HG02610 (cell line): ENCODE results near the gene PCYOX1L.

Experiments
- ATAC-seq: cut with Tn5 transposase; IDR thresholded peaks from one replicate; pipeline ENCODE4 v1.9.1; 2021; ENCODE audit warnings: mild to moderate bottlenecking, moderate library complexity; ENCODE audit not compliant: unreplicated experiment

PCYOX1L gene

GRCh38 chr5:149367249-149367971 lies 9.6 kb downstream of the PCYOX1L start:
- ATAC-seq = peak; percentile 49

- ATAC-seq = no peak
Measured at GRCh38 chr5:149367972-149368645, 10.3 kb downstream of the PCYOX1L start.

- no peak for ATAC-seq
Measured at GRCh38 chr5:149370878-149371277, 13.0 kb downstream of the PCYOX1L start.

GRCh38 chr5:149371296-149371962 lies 13.6 kb downstream of the PCYOX1L start:
- ATAC-seq = peak; percentile 90

- no peak for ATAC-seq
Measured at GRCh38 chr5:149372076-149372795, 14.4 kb downstream of the PCYOX1L start.

- ATAC-seq = no peak
Measured at GRCh38 chr5:149372932-149373331, 15.1 kb downstream of the PCYOX1L start.

DNA sequence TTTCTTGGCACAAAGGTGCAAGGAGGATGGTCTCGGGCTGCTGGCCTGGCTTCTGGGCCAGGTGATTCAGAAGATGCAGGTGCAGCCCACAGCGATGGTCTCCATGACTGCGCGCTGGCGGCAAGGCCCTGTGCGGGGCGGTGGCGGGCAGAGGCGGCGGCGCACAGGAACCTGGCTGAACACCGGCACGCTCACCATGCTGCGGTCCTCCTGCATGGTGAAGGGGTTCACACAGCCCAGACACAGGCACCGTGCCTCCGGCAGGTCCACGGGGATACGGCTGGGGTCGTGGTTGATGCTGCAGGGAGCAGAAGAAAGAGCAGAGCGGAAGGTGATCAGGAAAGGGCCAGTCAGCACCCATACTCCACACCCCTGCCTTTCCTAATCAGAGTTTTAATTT lies 16.5 kb downstream of the PCYOX1L start:
- no peak for ATAC-seq

DNA sequence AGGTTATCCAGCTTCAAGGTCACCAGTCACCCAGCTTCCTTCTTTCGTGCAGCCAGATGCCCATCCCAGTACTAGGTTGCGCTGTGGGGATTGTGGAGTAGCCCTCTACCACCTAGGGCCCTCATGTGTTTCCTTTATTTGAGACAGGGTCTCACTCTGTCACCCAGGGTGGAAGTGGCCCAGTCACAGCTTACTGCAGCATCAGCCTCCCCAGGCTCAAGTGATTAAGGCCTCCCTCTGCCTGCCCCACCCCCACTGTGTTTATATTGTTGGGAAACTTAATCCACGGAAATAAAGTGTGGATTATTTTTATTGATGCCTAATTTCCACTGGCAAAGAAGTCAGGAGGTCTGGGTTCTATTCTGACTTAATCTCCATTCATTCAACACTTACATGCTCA lies 17.0 kb downstream of the PCYOX1L start:
- no peak for ATAC-seq

DNA sequence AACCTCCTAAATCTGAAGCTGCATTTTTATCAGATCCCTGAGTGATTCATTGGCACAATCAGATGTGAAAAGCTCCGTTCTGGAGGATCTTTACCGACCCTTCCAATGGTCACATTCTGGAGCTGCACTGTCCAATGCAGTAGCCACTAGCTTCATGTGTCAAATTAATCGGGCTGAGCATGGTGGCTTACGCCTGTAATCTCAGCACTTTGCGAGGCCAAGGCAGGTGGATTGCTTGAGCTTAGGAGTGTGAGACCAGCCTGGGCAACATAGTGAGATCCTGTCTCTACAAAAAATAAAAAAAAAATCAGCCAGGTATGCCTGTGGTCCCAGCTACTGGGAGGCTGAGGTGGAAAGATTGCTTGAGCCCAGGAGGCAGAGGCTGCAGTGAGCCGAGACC lies 17.6 kb downstream of the PCYOX1L start:
- no peak for ATAC-seq

GRCh38 chr5:149376104-149376503 lies 18.3 kb downstream of the PCYOX1L start:
- no peak for ATAC-seq

DNA sequence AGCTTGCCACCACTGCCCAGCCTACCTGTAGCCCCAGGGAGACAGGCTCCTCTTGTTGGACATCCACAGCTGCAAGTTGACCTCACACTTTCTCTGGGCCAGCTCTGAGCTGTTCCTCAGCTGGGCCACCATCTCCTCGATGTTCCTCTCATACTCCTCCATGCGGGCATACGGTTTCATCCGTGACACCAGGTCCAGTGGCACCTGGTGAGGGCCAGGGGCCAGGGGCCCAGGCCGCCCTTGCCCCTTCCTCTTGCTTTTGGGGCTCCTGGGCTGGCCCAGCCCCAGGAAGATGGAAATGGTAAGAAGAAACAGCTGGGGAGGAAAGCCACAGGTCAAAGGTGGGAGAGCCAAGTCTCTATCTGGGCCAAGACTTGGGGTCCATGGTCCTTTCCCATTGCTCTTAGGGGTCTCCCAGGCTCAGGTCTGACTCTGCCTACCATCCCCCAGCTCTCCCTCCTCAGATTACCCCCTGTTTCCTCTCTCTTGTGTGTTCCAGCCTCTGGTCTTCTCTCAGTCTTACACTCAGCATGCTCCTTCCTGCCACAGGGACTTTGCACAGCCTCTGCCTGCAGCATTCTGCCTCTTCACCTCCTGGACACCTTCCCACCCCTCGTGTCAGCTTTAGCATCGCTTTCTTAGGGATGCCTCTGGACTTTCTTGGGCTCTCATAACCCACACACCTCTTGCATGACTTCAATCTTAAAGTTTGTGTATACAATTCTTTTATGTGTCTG lies 19.0 kb downstream of the PCYOX1L start:
- no peak for ATAC-seq

GRCh38 chr5:149378241-149378820 lies 20.5 kb downstream of the PCYOX1L start:
- no peak for ATAC-seq

DNA sequence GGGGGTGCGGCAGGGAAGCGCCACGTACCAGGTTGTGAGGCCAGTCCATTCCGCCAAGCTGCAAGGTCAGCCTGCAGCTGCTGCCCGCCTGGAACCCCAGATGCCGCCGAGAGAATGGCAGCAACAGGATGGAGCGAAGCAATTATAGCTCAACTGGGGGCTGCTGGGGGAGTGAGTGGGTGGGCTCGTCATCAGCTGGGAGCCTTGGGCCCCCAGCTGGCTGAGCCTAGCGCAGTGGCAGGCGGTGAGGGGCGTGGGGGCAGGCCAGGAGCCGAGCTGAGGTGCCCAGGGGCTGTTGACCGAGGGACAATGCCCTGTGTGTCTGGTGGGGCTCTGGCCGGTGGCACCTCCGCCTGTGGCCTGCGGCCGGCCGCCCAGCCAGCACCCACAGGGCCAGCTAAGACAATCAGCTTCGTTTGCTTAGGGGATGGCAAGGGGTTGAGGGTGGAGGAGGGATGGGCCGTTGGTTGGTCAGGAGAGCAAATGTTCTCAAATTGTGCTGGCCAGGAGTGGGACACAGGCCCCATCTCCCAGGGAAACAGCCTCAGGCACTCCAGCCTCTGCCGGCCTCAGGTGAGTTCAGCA lies 21.4 kb downstream of the PCYOX1L start, which contains the start of gene IL17B:
IL17B (minus strand) TSS at position 116 of the 585 bp plus-strand sequence; CDS start at position 49, 67 bp downstream.
- ATAC-seq = no peak

GRCh38 chr5:149379818-149380374 lies 22.1 kb downstream of the PCYOX1L start:
- no peak for ATAC-seq

- ATAC-seq = no peak
Measured at GRCh38 chr5:149380466-149381121, 22.7 kb downstream of the PCYOX1L start.

DNA sequence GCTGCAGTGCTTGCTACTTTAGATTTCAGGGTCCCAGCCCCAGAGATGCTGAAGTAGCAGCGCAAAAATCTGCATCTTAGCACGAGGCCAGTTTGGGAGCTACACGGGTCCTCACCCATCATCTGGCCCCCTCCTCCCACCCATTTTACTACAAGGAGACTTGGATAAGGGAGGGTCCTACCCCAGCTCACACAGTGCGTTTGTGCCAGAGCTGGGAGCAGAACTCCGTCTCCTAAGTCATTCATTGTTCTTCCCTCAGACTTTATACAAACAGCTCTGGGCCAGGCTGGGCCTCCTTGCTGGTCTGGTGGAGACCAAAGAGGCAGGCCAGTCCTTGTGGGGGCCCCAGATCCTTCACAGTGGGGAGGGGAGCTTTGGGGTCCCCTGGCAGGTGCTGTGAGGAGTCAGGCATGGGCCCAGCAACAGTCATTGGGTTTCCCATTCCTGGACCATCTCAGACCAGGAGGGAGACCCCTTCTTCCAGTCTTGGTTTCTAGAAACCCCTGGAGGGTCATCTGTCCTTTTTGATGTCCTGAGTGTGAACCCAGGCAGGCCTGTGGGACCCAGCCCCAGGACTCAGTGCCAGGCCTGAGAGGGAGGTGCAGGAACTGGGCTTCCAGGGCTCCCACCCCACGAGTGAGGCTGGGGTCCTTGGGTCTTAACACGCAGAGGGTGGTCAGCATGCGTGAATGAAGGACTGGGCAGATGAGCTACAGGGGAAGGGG lies 23.6 kb downstream of the PCYOX1L start:
- no peak for ATAC-seq

DNA sequence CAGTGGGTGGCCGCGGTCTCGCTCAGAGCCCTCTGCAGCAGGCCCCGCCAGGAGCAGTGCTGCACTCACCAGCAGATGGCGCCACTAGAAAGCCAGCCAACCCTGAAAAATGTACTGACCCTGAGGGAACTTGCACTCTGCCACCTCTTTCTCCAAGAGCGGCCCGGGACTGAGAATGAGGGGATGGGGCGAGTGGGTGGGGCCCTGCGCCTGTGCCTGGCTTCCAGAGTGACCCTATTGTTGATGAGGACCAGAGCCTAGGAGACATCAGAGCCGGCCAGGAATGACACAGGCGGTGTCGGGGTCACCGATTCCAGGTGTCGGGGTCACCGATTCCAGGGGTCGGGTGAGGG lies 24.1 kb downstream of the PCYOX1L start:
- peak; percentile 61 for ATAC-seq

DNA sequence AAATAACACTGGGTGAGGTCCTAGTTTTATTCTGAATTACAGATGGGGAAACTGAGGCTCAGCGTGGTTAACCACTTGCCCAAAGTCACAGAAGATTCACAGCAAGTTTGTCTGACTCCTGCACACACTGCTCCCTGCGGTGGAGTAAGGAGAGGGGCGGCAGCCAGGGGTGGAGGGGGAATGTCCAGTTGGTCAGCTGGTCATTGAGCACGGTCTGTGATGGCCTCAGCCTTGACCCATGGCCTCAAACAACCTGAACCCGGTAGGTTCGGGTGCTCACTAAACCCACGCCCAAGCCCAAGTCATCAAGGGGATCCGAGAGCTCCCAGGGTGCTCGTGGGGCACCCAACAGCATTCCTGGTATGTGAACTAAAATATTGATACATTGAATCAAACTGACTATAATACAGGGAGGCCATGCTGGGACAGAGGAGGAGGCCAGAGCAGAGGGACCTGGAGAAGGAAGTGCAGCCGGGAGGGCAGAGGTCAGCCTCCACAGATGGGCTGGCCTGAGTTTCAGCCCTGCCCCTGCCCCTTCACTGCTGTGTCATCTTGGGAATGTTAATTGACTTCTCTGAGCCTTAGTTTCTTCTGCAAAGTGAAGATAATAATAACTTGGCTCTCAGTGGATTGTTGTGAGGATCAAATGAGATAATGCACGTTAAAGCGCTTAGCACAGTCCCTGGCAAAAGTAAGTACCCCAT lies 24.8 kb downstream of the PCYOX1L start:
- no peak for ATAC-seq
